Glomerular visceral epithelial cell (primary cell): ENCODE data around the gene LAPTM4A.
"Not testable (repeated sequence)": the region's sequence is repeated elsewhere in the genome, so short reads cannot be mapped to it uniquely, and the experiment has no call there.

Experiments
- DNase-seq: peaks from one replicate; pipeline ENCODE4 v3.0.0-alpha.2; 2016; ENCODE audit errors: extremely low spot score

LAPTM4A gene

DNA sequence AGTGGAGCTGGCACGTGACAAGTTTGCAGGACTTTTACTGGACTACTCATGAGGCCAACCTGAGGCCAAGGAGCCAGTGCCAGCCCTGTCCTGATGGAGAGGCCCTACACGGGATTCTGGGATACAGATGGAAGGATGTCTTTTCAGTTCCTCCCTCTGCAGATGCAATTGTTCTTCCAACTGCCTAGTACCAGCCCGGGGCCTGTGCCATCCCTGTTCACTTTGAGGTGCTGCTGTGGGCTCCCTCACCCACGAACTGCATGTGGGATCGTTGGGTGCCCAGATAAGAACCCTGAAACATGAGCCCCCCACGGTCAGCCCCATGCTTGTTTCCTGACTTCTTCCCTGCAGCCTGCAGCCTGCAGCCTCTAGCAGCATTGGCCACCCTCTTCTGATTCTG, 25.3 kb upstream of the LAPTM4A start:
- DNase-seq, result no peak

DNA sequence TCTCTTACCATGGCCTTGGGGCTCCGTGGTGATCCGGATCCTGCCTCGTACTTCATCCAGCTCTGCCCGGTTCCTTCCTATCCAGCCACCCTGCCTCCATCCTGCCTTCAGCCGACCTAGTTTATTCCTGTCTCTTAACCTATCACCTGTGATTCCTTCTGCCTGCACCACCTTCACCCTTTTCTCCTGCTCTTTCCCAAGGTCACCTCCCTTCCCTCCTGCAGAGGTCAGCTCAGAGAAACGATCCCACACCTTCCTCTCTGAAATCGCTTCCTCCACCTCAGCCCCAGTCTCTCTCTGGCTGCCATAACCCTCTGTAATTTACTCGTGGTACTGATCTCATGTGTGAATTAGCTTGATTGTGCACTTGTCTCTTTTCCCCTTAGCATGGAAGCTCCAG, 23.5 kb upstream of the LAPTM4A start:
- no peak for DNase-seq

DNA sequence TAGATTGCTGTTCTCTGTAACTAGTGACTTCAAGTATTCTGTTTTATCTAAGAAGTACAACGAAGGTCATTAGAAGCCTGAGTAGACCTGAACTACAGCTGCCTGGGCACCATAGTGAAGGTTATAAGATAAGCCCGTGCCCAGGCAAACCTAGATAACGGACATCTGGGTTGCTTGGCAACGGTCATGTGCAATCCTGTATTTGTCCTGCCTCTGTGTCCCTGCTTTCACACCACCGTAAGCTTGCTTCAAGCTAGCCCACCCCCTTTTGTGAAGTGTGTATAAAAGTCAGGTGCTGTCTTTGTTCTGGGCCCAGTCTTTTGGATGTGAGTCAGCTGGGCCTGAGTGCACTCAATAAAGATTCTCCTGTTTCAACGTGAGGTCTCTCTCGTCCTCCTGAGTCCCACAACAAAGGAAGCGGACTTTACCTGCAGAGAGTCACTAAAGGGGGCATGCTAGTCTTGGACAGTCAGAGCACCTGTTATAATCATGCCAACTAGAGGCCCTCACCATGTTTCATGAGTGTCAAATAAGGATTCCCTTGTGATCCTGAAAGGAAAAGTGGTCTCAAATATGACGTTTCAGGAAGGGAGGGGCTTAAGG, 22.7 kb upstream of the LAPTM4A start:
- DNase-seq, result not testable (repeated sequence)

- DNase-seq, result no peak
These were observed 22.0 kb upstream of the LAPTM4A start for GRCh38 chr2:20073460-20073859.

- DNase-seq, result no peak
These were observed 21.2 kb upstream of the LAPTM4A start for GRCh38 chr2:20072436-20073158.

DNA sequence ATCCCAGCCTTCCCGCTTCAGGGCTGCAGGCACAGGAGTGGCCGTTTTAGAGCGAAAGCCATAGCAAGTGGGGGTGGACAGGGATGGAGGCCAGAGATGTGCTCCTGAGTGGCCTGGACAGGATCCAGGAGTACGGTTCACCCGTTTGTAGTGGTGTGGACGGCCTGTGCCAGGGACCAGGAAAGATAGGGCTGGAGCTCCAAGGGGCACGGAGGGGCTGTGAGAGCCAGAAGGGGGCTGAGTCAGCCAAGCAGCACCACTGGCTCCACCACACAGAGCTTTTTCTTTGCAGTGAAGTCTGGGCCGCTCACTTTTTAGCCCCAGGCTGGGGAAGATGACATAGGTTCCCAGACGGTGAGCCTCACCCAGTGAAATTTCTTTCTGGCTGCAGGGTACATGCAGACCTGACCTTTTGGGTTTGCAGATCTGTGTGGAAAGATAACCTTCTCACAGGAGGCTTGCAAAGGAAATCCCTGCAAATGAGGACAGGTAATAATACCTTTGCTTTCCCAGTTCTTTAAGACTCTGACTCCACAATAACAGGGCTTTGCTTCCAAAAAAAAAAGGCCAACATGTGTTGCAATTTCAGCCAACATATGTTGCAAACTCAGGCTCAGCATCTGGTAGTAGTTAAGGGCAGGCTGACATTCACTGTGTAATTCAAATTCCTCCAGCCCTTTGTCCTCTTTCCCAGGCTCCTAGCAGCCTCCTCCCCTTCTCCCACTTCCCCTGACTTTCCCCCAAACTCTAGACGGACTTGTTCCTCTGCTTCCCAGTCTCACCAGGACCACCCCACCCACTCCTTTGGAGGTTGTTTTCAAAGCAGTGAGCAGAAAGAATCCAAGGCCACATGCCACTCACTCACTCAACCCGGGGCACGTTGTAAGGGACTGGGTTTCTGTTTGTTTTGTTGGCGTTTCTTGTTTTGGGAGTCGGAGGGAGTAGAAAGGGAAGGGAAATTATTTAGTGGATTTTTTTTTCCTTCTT, 20.3 kb upstream of the LAPTM4A start:
- no peak for DNase-seq

DNA sequence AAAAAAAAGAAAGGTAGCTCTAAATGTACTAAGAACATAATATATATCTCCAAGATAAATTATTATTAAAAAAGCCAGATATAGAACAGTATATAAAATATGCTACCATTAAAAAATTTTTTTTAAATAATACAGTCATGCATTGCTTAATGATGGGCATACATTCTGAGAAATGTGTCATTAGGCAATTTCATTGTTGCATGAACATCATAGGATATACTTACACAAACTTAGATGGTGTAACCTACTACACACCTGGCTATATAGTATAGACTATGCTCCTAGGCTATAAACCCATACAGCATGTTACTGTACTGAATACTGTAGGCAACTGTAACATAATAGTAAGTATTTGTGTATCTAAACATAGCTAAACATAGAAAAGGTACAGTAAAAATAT, 18.3 kb upstream of the LAPTM4A start:
- DNase-seq, result no peak

DNA sequence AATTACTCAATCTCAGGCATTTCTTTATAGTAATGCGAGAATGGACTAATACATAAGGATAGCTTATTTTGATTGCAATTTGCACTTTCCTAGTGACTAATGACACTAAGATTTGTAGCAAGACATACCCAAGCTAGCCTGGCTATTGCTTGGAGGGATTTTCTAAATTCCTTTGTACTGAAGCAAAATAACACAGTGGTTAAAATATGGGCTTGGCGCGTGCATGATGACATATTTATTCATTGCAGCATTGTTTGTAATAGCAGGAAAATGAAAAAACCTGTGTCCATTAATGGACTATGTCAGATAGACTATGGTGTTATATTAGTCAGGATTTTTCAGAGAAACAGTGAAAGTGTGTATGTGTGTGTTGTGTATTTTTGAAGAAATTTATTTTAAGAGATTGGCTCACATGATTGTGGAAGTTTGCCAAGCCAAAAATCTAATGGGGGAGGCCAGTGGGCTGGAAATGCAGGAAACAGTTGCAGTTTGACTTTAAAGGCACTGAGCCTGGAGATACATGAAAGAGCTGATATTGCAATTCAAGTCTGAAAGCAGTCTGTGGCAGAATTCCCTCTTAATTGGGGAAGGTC, 16.7 kb upstream of the LAPTM4A start:
- peak; percentile 71 for DNase-seq

DNA sequence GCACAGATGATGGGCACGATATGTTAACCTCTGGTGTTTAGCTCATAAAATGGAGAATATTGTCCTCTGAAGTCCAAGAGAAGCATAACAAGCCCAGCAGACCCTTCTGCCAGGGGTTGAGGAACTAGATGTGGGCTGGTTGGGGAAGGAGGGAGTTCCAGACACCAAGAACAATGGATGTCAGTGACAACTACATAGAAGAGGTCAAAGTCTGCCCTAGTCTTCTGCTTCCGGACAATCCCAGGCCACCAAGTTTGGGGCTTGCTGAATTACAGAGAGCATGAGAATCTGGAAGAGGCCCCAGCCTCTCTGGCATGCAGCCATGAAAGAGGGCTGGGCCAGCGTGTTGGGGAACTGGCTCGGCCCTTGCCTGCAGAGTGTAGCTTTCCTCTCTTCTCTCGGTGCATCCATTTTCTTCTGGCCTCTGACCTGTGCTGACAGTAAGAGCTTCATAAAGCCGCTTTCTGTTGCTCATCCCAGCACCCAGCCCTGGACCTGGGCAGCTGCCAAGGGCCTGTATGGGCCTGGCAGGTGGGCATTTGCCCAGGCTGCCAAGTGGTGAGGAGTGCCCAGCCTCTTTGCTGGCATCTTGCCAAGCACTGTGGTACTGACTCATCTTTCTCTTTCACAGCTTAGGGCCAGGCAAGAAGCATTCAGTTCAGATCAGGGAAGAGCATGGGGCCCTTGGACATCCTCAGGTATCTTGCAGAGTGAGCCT, 14.6 kb upstream of the LAPTM4A start:
- DNase-seq, result peak; percentile 97

DNA sequence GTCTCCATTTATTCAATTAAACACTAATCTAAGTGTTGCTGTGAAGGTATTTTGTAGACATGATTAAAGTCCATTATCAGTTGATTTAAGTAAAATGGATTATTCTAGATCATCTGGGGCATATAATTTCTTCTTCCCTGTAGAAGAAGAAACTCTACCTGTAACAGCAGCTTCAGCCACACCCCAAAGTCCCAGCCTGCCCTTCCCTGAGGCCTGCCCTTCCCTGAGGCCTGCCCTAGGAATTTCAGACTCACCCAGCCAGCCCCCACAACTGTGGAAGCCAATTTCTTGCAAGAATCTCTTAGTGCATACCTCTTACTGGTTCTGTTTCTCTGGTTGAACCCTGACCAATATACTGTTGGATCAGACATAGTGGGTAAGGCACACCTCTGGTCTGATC, 13.4 kb upstream of the LAPTM4A start:
- no peak for DNase-seq

DNA sequence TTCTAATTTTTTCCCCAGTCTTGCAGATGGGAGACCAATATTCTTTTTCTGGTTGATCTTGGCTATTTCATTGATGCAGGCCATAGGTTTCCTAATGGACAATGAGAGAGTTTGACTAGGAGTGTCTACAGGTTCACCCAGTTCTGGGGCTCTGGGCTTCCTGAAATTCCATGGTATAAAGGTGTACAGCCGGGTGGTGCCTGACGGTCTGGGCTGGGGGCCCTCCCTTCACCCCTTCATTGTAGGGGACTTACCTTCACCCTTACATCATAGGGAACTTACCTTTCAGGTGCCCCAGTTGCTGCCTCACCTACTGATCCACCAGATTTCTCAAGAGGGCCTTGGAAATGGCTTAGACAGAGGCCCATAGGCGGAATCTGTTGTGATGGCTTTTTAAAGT, 13.0 kb upstream of the LAPTM4A start:
- DNase-seq, result no peak

GRCh38 chr2:20062615-20063545, 11.5 kb upstream of the LAPTM4A start:
- DNase-seq, result no peak

- no peak for DNase-seq
These were observed 10.5 kb upstream of the LAPTM4A start for GRCh38 chr2:20061940-20062339.

DNA sequence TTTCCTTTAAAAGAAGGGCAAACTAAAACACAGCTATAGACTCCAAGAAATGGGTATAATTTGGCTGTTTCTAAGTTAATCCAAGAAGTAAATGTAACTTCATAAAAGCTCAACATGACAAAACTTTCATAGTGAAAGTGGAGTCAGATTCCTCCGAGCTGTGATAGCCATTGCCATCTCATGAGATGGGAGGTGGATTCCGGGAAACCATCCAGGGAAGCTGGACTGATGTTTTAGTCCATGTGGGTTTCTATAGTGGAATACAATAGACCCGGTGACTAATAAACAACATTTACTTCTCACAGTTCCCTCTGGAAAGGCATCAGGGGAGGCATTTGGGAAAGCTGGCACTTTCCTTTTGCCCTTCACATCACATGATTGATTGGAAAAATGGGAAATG, 10.0 kb upstream of the LAPTM4A start:
- no peak for DNase-seq

DNA sequence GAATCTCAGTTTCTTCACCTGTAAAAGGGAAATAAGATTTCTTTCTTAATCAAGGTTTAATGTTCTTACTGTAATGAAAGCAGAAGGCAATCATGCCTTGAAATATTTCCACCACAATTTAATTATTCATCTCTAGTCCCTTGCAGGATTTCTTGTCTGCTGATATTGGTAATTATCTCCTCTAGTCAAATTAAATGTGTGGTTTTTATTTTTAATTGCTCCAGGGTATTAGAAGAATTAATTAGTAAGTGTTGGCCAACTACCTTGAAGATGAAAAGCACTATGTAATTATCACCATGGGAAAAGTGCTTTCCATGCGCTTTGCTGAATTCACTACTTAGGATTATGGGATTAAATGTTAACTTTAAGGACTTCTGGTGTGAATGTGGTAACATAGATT, 8.7 kb upstream of the LAPTM4A start:
- DNase-seq, result no peak

GRCh38 chr2:20057268-20057667, 5.8 kb upstream of the LAPTM4A start:
- no peak for DNase-seq

DNA sequence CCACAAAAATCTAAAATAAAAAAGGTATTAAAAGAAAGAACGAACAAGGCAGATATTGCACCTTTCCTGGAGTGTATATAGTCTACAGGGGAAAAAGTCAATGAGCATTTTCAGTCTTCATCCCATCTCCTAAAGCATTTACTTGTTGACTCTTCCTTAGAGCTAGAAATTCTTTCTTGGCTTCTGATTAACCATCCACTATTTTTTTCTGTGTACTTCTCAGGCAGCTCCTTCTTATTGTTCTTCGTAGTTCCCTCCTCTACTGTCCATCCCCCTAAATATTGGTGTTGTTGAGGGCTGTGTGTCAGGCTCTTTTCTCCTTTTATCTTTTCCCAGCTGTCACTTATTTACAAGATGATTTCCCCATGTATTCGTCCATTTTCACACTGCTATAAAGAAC, 3.5 kb upstream of the LAPTM4A start:
- no peak for DNase-seq

DNA sequence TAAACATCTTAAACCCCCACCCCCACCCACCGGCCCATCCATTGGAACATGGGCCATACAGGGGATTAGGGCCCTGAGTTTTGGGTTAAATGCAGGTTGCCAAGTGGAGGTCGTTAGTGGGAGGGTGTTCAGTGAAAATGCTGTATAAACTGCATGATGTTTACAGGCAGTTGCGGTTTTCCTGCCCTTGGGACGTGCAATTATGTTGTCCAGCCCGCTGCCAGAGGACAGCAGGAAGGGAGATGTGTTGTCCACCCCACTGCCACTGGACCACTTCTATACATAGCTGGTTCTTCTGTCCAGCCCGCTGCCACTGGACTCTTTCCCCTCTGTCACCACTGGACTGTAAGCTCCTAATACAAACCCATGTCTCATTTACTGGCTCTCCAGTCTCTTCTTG, 2.7 kb upstream of the LAPTM4A start:
- no peak for DNase-seq

- DNase-seq, result peak; percentile 60
These were observed 1.4 kb upstream of the LAPTM4A start for GRCh38 chr2:20052861-20053281.

- DNase-seq, result peak; percentile 53
These were observed 912 bp upstream of the LAPTM4A start for GRCh38 chr2:20052229-20052851.
